A549 (cell line): ENCODE data around the gene PAK3. TPM values are rescaled to one million over a fixed set of nuclear protein-coding genes. Genes with fewer than 3 reads are reported as not detected.
A peak's percentile ranks its signal among the peaks of the same experiment; 100 is the strongest.

Source experiments
- ATAC-seq, 2 experiments: fragments of 200-7000 bp in 1 of 2; fragments of >200 bp in 1 of 2; cut with Nextera tagmentation in 1 of 2; cut with Tn5 transposase in 1 of 2; 3 replicates each; pipeline versions ENCODE4 v1.8.0 to v1.9.1; 2018 to 2020; ENCODE audit warnings: mild to moderate bottlenecking in 1 of 2, moderate library complexity in 1 of 2
- CTCF ChIA-PET: fragments of 300-600 bp; sonication (Branson Sonifier 250); formaldehyde crosslinking; extraction: SDS; loops from one replicate; lab custom pipeline; 2021; ENCODE audit warnings: antibody characterized with exemption, inconsistent platforms; lab: Yijun Ruan, JAX
- POLR2A ChIA-PET: fragments of 350-600 bp; formaldehyde crosslinking; extraction: SDS; loops from one replicate; lab custom pipeline; 2021; ENCODE audit warnings: antibody characterized with exemption, inconsistent platforms; lab: Yijun Ruan, JAX
- DNase-seq, 2 experiments: peaks; one replicate each; pipeline versions ENCODE4 v3.0.0 to v3.0.0-alpha.2; 2011 to 2016; ENCODE audit warnings: low read depth in 1 of 2, low spot score in 1 of 2
- FAIRE-seq: peaks from 2 replicates; lab custom pipeline; 2011; peaks lifted over from hg19 to GRCh38; lab: Jason Lieb, UNC
- H3K27ac ChIP-seq, 2 experiments: fragments of >200 bp; sonication (Bioruptor Twin); formaldehyde crosslinking; 3 replicates each; pipeline ENCODE4 v1.5.1; 2016 to 2017
- H3K4me1 ChIP-seq: fragments of >200 bp; sonication (Bioruptor Twin); formaldehyde crosslinking; 3 replicates; pipeline ENCODE4 v1.6.1; 2016
- H3K4me2 ChIP-seq: fragments of >200 bp; sonication (Bioruptor Twin); formaldehyde crosslinking; 3 replicates; pipeline ENCODE4 v1.6.1; 2016
- H3K4me3 ChIP-seq: fragments of >200 bp; sonication (Bioruptor Twin); formaldehyde crosslinking; 3 replicates; pipeline ENCODE4 v1.5.1; 2016
- H3K9me3 ChIP-seq: fragments of >200 bp; sonication (Bioruptor Twin); formaldehyde crosslinking; 3 replicates; pipeline ENCODE4 v1.6.1; 2016
- CEBPB ChIP-seq, 2 experiments: fragments of >200 bp in 1 of 2; sonication (Bioruptor Twin) in 1 of 2; formaldehyde crosslinking in 1 of 2; IDR thresholded peaks; 2 replicates each; pipeline ENCODE4 v1.6.1; 2012 to 2016
- EHMT2 ChIP-seq: fragments of 200-600 bp; sonication (generic); IDR thresholded peaks from 2 replicates; pipeline ENCODE4 v1.6.1; 2016; ENCODE audit warnings: antibody characterized with exemption, low read depth, mild to moderate bottlenecking, moderate library complexity
- FOXS1 ChIP-seq: fragments of 250-450 bp; sonication (Bioruptor Pico); IDR thresholded peaks from 2 replicates; pipeline ENCODE4 v1.5.0; 2020; ENCODE audit warnings: mild to moderate bottlenecking, moderate library complexity
- HOXA7 ChIP-seq: fragments of 250-450 bp; sonication (Bioruptor Pico); IDR thresholded peaks from 2 replicates; pipeline ENCODE4 v1.5.0; 2020; ENCODE audit warnings: mild to moderate bottlenecking, moderate library complexity
- HOXB5 ChIP-seq: fragments of 250-450 bp; sonication (Bioruptor Pico); IDR thresholded peaks from 2 replicates; pipeline ENCODE4 v1.5.0; 2020; ENCODE audit warnings: mild to moderate bottlenecking, moderate library complexity
- JUNB ChIP-seq: fragments of >200 bp; sonication (Bioruptor Twin); formaldehyde crosslinking; IDR thresholded peaks from 2 replicates; pipeline ENCODE4 v1.6.1; 2016
- NFE2L2 ChIP-seq: fragments of 150-350 bp; conservative IDR thresholded peaks from 2 replicates; pipeline ENCODE4 v1.6.1; 2014; ENCODE audit warnings: low read length
- POLR2A ChIP-seq: IDR thresholded peaks from 2 replicates; pipeline ENCODE4 v1.6.1; 2012; ENCODE audit warnings: mild to moderate bottlenecking, low read length
- ZFP36 ChIP-seq: fragments of 450-650 bp; IDR thresholded peaks from 2 replicates; pipeline ENCODE4 v1.6.1; 2014; ENCODE audit warnings: borderline replicate concordance; ENCODE audit not compliant: partially characterized antibody
- WGBS: methylation state at CpG from one replicate; pipeline ENCODE4 v1.1.6; 2017; ENCODE audit errors: missing lambda C conversion rate; 5-methylcytosine and 5-hydroxymethylcytosine counted together
- polyA plus RNA-seq, 4 experiments: library from polyadenylated mRNA; depleted of rRNA in 3 of 4; stranded (reverse); fragments of >200 nt; fragmentation: RNase III in 1 of 4; extraction: RNeasy Plus Mini Kit Qiagen cat#74134 plus additional on column Dnase treatment in 1 of 4; gene quantifications; 2 replicates in 3 of 4; 3 replicates in 1 of 4; pipeline ENCODE4 v1.2.3, GENCODE V29; 2011 to 2017
- TF ChIP-seq, protein P1 (sequence below): IDR thresholded peaks from 2 replicates; pipeline ENCODE4 v1.6.1; 2012
- TF ChIP-seq, protein P2 (sequence below): fragments of >200 bp; sonication (Bioruptor Twin); formaldehyde crosslinking; IDR thresholded peaks from 3 replicates; pipeline ENCODE4 v1.5.1; 2016
- TF ChIP-seq, protein P3 (sequence below): fragments of >200 bp; sonication (Bioruptor Twin); formaldehyde crosslinking; IDR thresholded peaks from 2 replicates; pipeline ENCODE4 v1.6.1; 2016

The PAK3 gene
- polyA plus RNA-seq, 2 of the 4 experiments (the other 2 are of a cell fraction), result 0.06 to 0.17 TPM

DNA sequence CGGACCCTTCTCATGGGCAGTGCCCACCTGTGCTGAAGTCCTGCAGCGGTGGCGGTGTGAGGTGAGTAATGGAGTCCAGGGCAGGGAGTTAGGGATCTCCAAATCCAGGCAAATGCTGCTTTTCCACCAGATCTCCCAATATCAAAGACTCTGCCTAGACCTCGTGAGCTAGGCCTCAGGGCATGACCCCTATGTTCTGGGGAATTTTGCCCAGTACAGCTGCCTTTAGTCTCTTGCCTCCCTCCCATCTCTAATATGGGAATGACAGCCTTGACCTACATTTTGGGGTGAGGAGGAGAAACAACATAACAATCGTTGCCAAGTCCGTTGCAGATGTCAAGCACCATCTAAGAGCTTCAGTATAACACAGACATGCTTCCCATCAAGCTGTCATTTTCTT lies 7.3 kb downstream of the PAK3 start:
- no peak for TF ChIP-seq JUNB
- TF ChIP-seq POLR2A, result no peak
- TF ChIP-seq, protein P1, sequence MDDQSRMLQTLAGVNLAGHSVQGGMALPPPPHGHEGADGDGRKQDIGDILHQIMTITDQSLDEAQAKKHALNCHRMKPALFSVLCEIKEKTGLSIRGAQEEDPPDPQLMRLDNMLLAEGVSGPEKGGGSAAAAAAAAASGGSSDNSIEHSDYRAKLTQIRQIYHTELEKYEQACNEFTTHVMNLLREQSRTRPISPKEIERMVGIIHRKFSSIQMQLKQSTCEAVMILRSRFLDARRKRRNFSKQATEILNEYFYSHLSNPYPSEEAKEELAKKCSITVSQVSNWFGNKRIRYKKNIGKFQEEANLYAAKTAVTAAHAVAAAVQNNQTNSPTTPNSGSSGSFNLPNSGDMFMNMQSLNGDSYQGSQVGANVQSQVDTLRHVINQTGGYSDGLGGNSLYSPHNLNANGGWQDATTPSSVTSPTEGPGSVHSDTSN, result no peak
- WGBS, result 44% methylated on average over 5 of the region's 6 CpGs
- no peak for FAIRE-seq
- no peak for DNase-seq
- Histone ChIP-seq H3K4me3 (no peak overlapping the region), H3K4me1 (no peaks in the 10 kb centered on the region), H3K4me2 (no peak overlapping the region), H3K27ac (no peak overlapping the region), H3K9me3 (no peaks in the 10 kb centered on the region)
- no peak for ATAC-seq
- POLR2A ChIA-PET, result no interaction called here
- CTCF ChIA-PET, result interaction anchor here (1.2 to 1.4 kb wide), 2 partner anchors 114 to 250 kb away, joined by 4 read pairs; no protein-coding TSS in a partner anchor

DNA sequence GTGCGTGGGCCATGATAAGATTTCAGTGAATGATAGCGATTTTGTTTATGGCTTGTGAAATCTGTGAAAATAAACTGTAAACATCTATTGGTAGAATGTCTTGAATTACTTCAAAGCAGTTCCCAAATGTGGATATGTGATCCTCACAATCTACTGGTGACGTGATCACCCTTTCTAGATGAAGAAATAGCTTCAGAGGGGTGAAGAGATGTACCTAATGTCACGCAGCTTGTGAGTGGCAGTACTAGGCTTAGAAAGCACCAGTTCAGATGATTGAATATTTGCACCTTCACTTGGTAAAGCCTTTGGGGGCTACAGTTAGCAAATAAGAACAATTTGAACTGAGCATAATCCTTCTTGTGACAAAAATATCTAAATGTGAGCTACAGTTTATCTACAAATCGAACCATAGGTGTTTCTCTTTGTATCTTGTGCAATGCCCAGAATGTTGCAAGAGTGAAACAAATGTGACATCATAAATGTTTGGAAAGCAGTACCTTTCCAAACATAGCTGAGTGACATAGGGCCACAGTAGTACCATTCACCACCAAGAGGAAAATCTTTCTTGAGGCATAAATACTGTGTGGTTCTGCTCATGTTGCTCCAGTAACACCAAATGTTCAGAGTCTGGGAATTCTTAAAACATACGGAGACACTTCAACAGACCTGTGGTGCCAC lies 14.2 kb downstream of the PAK3 start:
- Histone ChIP-seq H3K4me1 (no peaks in the 10 kb centered on the region), H3K4me3 (no peak overlapping the region), H3K27ac (no peak overlapping the region), H3K9me3 (no peaks in the 10 kb centered on the region), H3K4me2 (no peak overlapping the region)
- DNase-seq (no peak), ATAC-seq (no peak), FAIRE-seq (no peak)
- ChIA-PET POLR2A (no interaction called here), CTCF (interaction anchor here (3.0 kb wide), 1 partner anchor 9 kb away, joined by 15 read pairs; no protein-coding TSS in a partner anchor)
- TF ChIP-seq, protein P2, sequence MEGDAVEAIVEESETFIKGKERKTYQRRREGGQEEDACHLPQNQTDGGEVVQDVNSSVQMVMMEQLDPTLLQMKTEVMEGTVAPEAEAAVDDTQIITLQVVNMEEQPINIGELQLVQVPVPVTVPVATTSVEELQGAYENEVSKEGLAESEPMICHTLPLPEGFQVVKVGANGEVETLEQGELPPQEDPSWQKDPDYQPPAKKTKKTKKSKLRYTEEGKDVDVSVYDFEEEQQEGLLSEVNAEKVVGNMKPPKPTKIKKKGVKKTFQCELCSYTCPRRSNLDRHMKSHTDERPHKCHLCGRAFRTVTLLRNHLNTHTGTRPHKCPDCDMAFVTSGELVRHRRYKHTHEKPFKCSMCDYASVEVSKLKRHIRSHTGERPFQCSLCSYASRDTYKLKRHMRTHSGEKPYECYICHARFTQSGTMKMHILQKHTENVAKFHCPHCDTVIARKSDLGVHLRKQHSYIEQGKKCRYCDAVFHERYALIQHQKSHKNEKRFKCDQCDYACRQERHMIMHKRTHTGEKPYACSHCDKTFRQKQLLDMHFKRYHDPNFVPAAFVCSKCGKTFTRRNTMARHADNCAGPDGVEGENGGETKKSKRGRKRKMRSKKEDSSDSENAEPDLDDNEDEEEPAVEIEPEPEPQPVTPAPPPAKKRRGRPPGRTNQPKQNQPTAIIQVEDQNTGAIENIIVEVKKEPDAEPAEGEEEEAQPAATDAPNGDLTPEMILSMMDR, result no peak
- TF ChIP-seq, protein P3, sequence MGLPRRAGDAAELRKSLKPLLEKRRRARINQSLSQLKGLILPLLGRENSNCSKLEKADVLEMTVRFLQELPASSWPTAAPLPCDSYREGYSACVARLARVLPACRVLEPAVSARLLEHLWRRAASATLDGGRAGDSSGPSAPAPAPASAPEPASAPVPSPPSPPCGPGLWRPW, result no peak
- 32% methylated on average over 6 of the region's 6 CpGs for WGBS

DNA sequence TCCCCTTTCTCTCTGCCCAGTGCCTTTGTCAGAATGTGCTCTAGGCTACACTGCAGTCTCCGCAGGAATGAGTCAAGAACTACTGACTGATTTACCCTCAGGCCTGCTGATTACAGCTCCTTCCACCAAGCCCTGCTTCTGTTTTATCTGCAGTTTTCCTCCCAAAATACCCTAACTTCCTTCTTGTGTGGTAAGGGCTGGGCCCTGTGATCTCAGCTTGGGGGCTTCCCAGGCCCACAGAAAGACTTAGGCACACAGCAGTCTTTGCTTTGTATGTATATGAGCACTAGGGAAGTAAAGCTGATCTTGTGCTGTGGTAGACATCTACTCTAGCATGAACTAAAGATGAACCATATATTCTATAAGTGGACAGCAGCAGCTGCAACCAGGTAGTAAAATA lies 18.8 kb downstream of the PAK3 start:
- Histone ChIP-seq H3K4me1 (no peaks in the 10 kb centered on the region), H3K9me3 (no peaks in the 10 kb centered on the region), H3K27ac (no peak overlapping the region), H3K4me3 (no peak overlapping the region)
- CTCF ChIA-PET, result interaction anchor here (1.3 kb wide), 1 partner anchor 14 kb away, joined by 5 read pairs; no protein-coding TSS in a partner anchor
- POLR2A ChIA-PET, result no interaction called here
- WGBS, result 85% methylated on average over 1 of the region's 1 CpG
- DNase-seq, result no peak
- TF ChIP-seq FOXS1 (CRISPR knock-in tag), result no peak
- TF ChIP-seq ZFP36, result no peak
- no peak for TF ChIP-seq HOXB5 (CRISPR knock-in tag)
- TF ChIP-seq EHMT2, result no peak
- TF ChIP-seq, protein P1, result no peak
- TF ChIP-seq, all 56 proteins: peak for 0
- ATAC-seq (no peak), FAIRE-seq (no peak)
- no peak overlapping the region for H3K4me2 ChIP-seq

DNA sequence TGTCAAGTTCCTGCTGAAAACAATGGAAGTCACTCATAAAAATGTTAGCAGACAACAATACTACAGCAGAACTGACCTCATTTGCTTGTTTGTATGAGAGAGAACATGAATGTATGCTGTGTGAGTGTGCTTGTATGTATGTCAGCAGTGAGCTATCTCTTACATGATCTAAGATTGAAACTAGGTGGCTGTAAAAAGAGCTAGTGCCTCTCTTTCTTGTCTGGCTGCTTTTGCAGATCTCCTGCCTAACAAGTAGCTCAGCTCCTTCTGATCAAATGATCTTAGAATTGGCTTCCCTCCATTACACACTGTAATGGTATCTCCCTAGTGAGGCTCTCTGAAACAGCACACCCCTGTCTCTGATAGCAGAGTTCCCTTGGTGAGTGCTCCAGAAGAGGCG lies 20.7 kb downstream of the PAK3 start:
- no peak overlapping the region for H3K4me2 ChIP-seq
- POLR2A ChIA-PET, result no interaction called here
- H3K4me1 ChIP-seq, result no peaks in the 10 kb centered on the region
- no peak for TF ChIP-seq CEBPB (IDR thresholded peaks at IDR 0.05)
- TF ChIP-seq, protein P2, result no peak
- no peak for TF ChIP-seq HOXA7 (CRISPR knock-in tag)
- TF ChIP-seq NFE2L2, result no peak
- no peak overlapping the region for H3K27ac ChIP-seq
- FAIRE-seq, result peak; percentile 49
- 11% methylated on average over 1 of the region's 1 CpG for WGBS
- ATAC-seq, result no peak
- DNase-seq, result no peak
- CTCF ChIA-PET, result no interaction called here
- no peak overlapping the region for H3K4me3 ChIP-seq
- H3K9me3 ChIP-seq, result no peaks in the 10 kb centered on the region
